Esophagus muscularis mucosa (tissue), 3 donors: ENCODE data around the gene PTPN2.

Experiments used
- EP300 ChIP-seq: sonication (generic); formaldehyde crosslinking; IDR thresholded peaks from one replicate; pipeline ENCODE4 v1.6.1; 2017; ENCODE audit warnings: antibody characterized with exemption
- POLR2A ChIP-seq: fragments of 450-650 bp; IDR thresholded peaks from one replicate; pipeline ENCODE4 v1.6.1; 2017; ENCODE audit warnings: antibody characterized with exemption, moderate library complexity, mild to moderate bottlenecking, low read depth
- POLR2AphosphoS5 ChIP-seq, 2 donors: sonication (generic); formaldehyde crosslinking; IDR thresholded peaks; one replicate each; pipeline ENCODE4 v1.6.1; 2017; ENCODE audit warnings: antibody characterized with exemption in 2 of 2

GRCh38 chr18:12840382-12840781 is 43.7 kb downstream of the PTPN2 start:
- TF ChIP-seq EP300, result no peak
- TF ChIP-seq POLR2A, result no peak
- no peak for TF ChIP-seq POLR2AphosphoS5 (IDR thresholded peaks at IDR 0.05)
